AG04450 (cell line): ENCODE results near the gene IRF2BP2. TPM values are rescaled to one million over a fixed set of nuclear protein-coding genes. Genes with fewer than 3 reads are reported as not detected.

ENCODE experiments used
- CTCF ChIA-PET: fragments of 300-600, 350-600 bp; formaldehyde crosslinking; extraction: SDS; loops from one replicate; lab custom pipeline; 2022; ENCODE audit warnings: antibody characterized with exemption, inconsistent platforms; lab: Charles Lee
- POLR2A ChIA-PET: fragments of 350-600 bp; formaldehyde crosslinking; extraction: SDS; loops from one replicate; lab custom pipeline; 2021; ENCODE audit warnings: antibody characterized with exemption, inconsistent platforms; lab: Yijun Ruan, JAX
- DNase-seq: peaks from one replicate; pipeline ENCODE4 v3.0.0-alpha.2; 2011; ENCODE audit warnings: low read depth, low spot score
- H3K27ac ChIP-seq: one replicate; pipeline ENCODE4 v1.5.1; 2012; ENCODE audit warnings: low read depth, low read length, control low read depth
- H3K27me3 ChIP-seq: one replicate; pipeline ENCODE4 v1.6.0; 2012; ENCODE audit warnings: low read length; ENCODE audit not compliant: control insufficient read depth, insufficient read depth
- H3K4me3 ChIP-seq: 2 replicates; pipeline ENCODE4 v1.5.1; 2011; ENCODE audit warnings: mild to moderate bottlenecking, low read depth, low read length, control low read depth
- H3K9me3 ChIP-seq: 2 replicates; pipeline ENCODE4 v1.5.1; 2012; ENCODE audit warnings: low read length; ENCODE audit not compliant: control insufficient read depth, insufficient read depth
- CTCF ChIP-seq: IDR thresholded peaks from 2 replicates; pipeline ENCODE4 v1.5.1; 2011; ENCODE audit warnings: low read depth, low read length, control low read depth, inconsistent platforms
- polyA plus RNA-seq: library from polyadenylated mRNA; depleted of rRNA; stranded (reverse); fragments of >200 nt; gene quantifications from 2 replicates; pipeline ENCODE4 v1.2.3, GENCODE V29; 2011

IRF2BP2 gene
- polyA plus RNA-seq, 1 experiment = 20.3 TPM

DNA sequence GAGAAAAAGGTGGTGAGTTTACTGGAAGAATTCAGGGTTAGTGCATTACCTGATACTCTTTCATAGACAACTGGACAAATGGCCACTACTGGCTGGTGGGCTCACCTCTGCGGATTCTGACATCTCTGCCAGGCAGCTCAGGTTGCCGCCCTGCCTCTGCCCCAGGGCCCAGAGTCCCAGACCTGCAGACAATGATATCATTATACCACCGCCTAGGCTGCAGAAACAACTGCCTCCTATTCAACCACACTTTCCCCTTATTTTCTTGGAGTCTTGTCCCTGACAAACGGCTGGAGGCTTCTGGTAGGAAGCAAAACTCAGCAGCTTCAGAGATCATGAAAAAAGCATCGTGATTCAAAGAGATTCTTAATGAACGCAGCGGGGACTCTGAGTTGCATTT lies 37.0 kb downstream of the IRF2BP2 start:
- POLR2A ChIA-PET = no interaction called here
- H3K27me3 ChIP-seq = no peaks in the 10 kb centered on the region
- CTCF ChIA-PET = no interaction called here
- DNase-seq = no peak
- no peaks in the 10 kb centered on the region for H3K9me3 ChIP-seq
- no peak overlapping the region for H3K27ac ChIP-seq
- H3K4me3 ChIP-seq = no peak overlapping the region
- TF ChIP-seq CTCF = no peak

DNA sequence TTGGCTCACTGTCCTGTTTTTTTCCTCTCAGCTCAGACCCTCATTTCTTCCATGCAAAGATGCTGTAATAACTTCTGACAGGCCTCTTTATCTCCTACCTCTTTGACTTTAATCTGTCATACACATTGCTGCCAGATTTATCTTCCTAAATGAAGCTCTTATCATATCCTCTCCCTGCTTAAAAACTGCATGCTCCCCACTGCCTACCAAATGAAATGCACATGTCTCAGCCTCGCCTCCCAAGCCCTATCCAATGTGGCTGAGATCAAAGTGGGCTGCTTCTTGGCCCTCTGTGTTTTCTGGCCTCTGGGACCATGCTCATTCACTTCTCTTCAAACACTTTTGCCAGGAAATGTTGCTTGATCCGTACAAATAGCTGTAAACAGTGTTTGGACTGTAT lies 38.3 kb downstream of the IRF2BP2 start:
- Histone ChIP-seq H3K27me3 (no peaks in the 10 kb centered on the region), H3K4me3 (no peak overlapping the region), H3K27ac (no peak overlapping the region), H3K9me3 (no peaks in the 10 kb centered on the region)
- no peak for DNase-seq
- POLR2A ChIA-PET = no interaction called here
- CTCF ChIA-PET = interaction anchor here (0.6 kb wide), 1 partner anchor 345 kb away, joined by 3 read pairs; no protein-coding TSS in a partner anchor
- no peak for TF ChIP-seq CTCF

DNA sequence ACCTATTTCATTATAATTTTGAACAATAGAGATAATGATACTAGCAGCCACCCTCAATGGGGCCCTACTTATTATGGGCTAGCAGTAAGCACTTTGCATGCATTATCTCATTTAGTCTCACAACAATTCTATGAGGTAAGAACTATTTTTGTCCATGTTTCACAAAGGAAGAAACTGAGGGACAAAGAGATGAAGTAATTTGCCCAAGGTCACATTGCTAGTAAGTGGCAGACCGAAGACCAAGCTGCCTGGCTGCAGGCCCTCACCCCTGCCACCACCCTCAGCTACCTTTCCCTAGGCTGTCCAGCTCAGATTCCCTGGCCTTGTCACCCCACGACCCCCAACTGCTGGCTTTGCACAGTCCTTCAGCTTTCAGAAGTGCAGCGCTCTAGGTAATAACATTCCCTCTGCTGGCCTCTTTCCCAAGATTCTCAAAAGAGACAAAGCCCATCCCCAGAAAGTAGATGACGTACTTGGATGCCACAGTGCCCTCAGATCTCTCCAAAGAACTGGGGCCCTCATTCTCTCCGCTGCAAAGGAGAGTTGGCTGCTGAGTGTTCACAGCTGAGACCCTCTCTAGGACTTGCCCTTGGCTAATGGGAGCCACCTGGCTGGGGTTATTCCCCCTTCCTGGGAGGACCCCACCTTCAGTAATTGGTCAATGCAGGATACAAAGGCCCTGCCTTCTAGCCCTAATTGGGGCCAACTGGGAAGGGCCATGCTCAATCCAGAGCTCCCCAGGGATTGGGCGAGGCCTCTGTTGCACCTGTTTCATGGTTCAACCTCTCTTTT lies 39.5 kb downstream of the IRF2BP2 start:
- no peak for TF ChIP-seq CTCF
- POLR2A ChIA-PET = no interaction called here
- CTCF ChIA-PET = no interaction called here

DNA sequence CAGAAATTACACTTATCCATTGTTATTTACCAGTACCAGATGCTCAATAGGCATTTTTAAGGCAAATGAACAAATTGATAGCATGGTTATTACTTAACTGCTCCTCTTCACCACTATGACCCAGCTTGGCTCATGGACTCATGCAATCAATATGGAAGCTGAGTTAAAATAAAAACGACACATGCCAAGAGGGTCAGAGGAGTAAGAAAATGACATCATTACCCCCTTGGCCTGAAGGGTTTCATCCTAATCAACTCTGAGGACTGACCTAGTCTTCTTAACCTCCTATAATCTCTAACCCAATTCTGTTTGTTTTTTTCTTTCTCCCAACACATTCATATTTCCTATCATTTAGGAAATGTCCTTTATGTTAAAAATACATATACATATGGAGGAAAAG lies 41.6 kb downstream of the IRF2BP2 start:
- Histone ChIP-seq H3K9me3 (no peaks in the 10 kb centered on the region), H3K4me3 (no peak overlapping the region), H3K27me3 (no peaks in the 10 kb centered on the region), H3K27ac (no peak overlapping the region)
- TF ChIP-seq CTCF = no peak
- CTCF ChIA-PET = no interaction called here
- no peak for DNase-seq
- POLR2A ChIA-PET = no interaction called here

More for the DNA sequence above, 39.5 kb downstream of the IRF2BP2 start:
- no peaks in the 10 kb centered on the region for H3K9me3 ChIP-seq
- no peak overlapping the region for H3K27ac ChIP-seq
- no peak overlapping the region for H3K4me3 ChIP-seq
- no peak for DNase-seq
- no peaks in the 10 kb centered on the region for H3K27me3 ChIP-seq

GRCh38 chr1:234565132-234565531 lies 44.8 kb downstream of the IRF2BP2 start:
- Histone ChIP-seq H3K27ac (no peak overlapping the region), H3K27me3 (no peaks in the 10 kb centered on the region), H3K9me3 (no peaks in the 10 kb centered on the region), H3K4me3 (no peak overlapping the region)
- no peak for DNase-seq
- CTCF ChIA-PET = interaction anchor here (1.2 kb wide), 1 partner anchor 21 kb away, joined by 5 read pairs; no protein-coding TSS in a partner anchor
- no peak for TF ChIP-seq CTCF
- POLR2A ChIA-PET = interaction anchor here (1.5 kb wide), 1 partner anchor 21 kb away, joined by 3 read pairs; no protein-coding TSS in a partner anchor
